H9 (cell line): ENCODE results near the gene DGKH. TPM values are rescaled to one million over a fixed set of nuclear protein-coding genes. Genes with fewer than 3 reads are reported as not detected.

ENCODE experiments used
- DNase-seq: peaks from one replicate; pipeline ENCODE4 v3.0.0-alpha.2; 2017
- H2AFZ ChIP-seq: one replicate; pipeline ENCODE4 v1.6.1; 2013; ENCODE audit warnings: mild to moderate bottlenecking, low read length, control low read depth, moderate library complexity
- H2AK5ac ChIP-seq: 2 replicates; pipeline ENCODE4 v1.6.1; 2013; ENCODE audit warnings: low read length, control low read depth, mixed read lengths; ENCODE audit not compliant: insufficient read length
- H2BK120ac ChIP-seq: one replicate; pipeline ENCODE4 v1.6.1; 2013; ENCODE audit warnings: low read depth, mild to moderate bottlenecking, low read length, control low read depth, inconsistent platforms; ENCODE audit not compliant: poor library complexity, severe bottlenecking
- H2BK12ac ChIP-seq: 2 replicates; pipeline ENCODE4 v1.6.1; 2013; ENCODE audit warnings: low read length, control low read depth, mixed read lengths, low read depth; ENCODE audit not compliant: insufficient read length
- H2BK15ac ChIP-seq: 2 replicates; pipeline ENCODE4 v1.6.1; 2013; ENCODE audit warnings: low read depth, low read length, control low read depth
- H2BK20ac ChIP-seq: one replicate; pipeline ENCODE4 v1.6.1; 2013; ENCODE audit warnings: low read depth, mild to moderate bottlenecking, low read length, control low read depth, inconsistent platforms; ENCODE audit not compliant: poor library complexity, severe bottlenecking
- H2BK5ac ChIP-seq: 2 replicates; pipeline ENCODE4 v1.6.1; 2013; ENCODE audit warnings: low read length, control low read depth, mixed read lengths; ENCODE audit not compliant: insufficient read length
- H3K14ac ChIP-seq: 2 replicates; pipeline ENCODE4 v1.6.1; 2013; ENCODE audit warnings: low read length, control low read depth; ENCODE audit not compliant: insufficient read depth
- H3K18ac ChIP-seq: 2 replicates; pipeline ENCODE4 v1.6.1; 2013; ENCODE audit warnings: low read depth, mild to moderate bottlenecking, mixed read lengths, low read length, control low read depth; ENCODE audit not compliant: insufficient read length
- H3K23ac ChIP-seq: 2 replicates; pipeline ENCODE4 v1.6.1; 2013; ENCODE audit warnings: low read length, control low read depth, mixed read lengths, low read depth; ENCODE audit not compliant: insufficient read length
- H3K23me2 ChIP-seq: 2 replicates; pipeline ENCODE4 v1.6.1; 2013; ENCODE audit warnings: low read depth, mild to moderate bottlenecking, mixed read lengths, low read length, control low read depth; ENCODE audit not compliant: insufficient read length, poor library complexity, severe bottlenecking
- H3K27ac ChIP-seq: 2 replicates; pipeline ENCODE4 v1.5.1; 2013; ENCODE audit warnings: low read length, control low read depth, mixed read lengths, low read depth; ENCODE audit not compliant: insufficient read length
- H3K27me3 ChIP-seq: 2 replicates; pipeline ENCODE4 v1.6.1; 2013; ENCODE audit warnings: low read length, control low read depth, inconsistent platforms; ENCODE audit not compliant: insufficient read depth
- H3K4ac ChIP-seq: 2 replicates; pipeline ENCODE4 v1.6.1; 2013; ENCODE audit warnings: low read depth, mild to moderate bottlenecking, control low read depth, inconsistent platforms, low read length, moderate library complexity
- H3K4me1 ChIP-seq: 2 replicates; pipeline ENCODE4 v1.6.1; 2013; ENCODE audit warnings: low read length, control low read depth, inconsistent platforms; ENCODE audit not compliant: insufficient read depth
- H3K4me2 ChIP-seq: 2 replicates; pipeline ENCODE4 v1.6.1; 2013; ENCODE audit warnings: low read length, control low read depth, mixed read lengths; ENCODE audit not compliant: insufficient read length, insufficient read depth
- H3K56ac ChIP-seq: 2 replicates; pipeline ENCODE4 v1.6.1; 2013; ENCODE audit warnings: low read depth, mild to moderate bottlenecking, mixed read lengths, low read length, control low read depth; ENCODE audit not compliant: insufficient read length
- H3K79me1 ChIP-seq: 2 replicates; pipeline ENCODE4 v1.6.1; 2013; ENCODE audit warnings: low read depth, mild to moderate bottlenecking, moderate library complexity, low read length, control low read depth, inconsistent platforms; ENCODE audit not compliant: insufficient read depth, poor library complexity, severe bottlenecking
- H3K79me2 ChIP-seq: 2 replicates; pipeline ENCODE4 v1.6.1; 2013; ENCODE audit warnings: low read length, control low read depth, inconsistent platforms; ENCODE audit not compliant: insufficient read depth
- H3K9ac ChIP-seq: 2 replicates; pipeline ENCODE4 v1.6.1; 2013; ENCODE audit warnings: low read length, control low read depth, mixed read lengths; ENCODE audit not compliant: insufficient read length; ENCODE audit errors: extremely low read depth
- H3K9me3 ChIP-seq: one replicate; pipeline ENCODE4 v1.6.1; 2013; ENCODE audit warnings: low read depth, low read length, inconsistent platforms; ENCODE audit not compliant: control insufficient read depth
- H3T11ph ChIP-seq: one replicate; pipeline ENCODE4 v1.6.1; 2013; ENCODE audit warnings: mild to moderate bottlenecking, low read length, control low read depth, inconsistent platforms
- H4K20me1 ChIP-seq: one replicate; pipeline ENCODE4 v1.6.1; 2013; ENCODE audit not compliant: control insufficient read depth, insufficient read length, insufficient read depth
- H4K5ac ChIP-seq: 2 replicates; pipeline ENCODE4 v1.6.1; 2013; ENCODE audit warnings: low read depth, mild to moderate bottlenecking, mixed read lengths, low read length, control low read depth; ENCODE audit not compliant: insufficient read length
- H4K8ac ChIP-seq: replicated peaks from 2 replicates; pipeline ENCODE4 v1.6.1; 2013; ENCODE audit warnings: low read length, control low read depth, mixed read lengths, low read depth; ENCODE audit not compliant: insufficient read length
- H4K91ac ChIP-seq: 2 replicates; pipeline ENCODE4 v1.6.1; 2013; ENCODE audit warnings: low read depth, mild to moderate bottlenecking, moderate library complexity, mixed read lengths, low read length, control low read depth; ENCODE audit not compliant: insufficient read length
- H3K27ac Mint-ChIP-seq, 3 experiments: 2 replicates in 2 of 3; 3 replicates in 1 of 3; pipeline ENCODE4 v1.8.0; 2020 to 2021; ENCODE audit warnings: mixed read lengths in 3 of 3, mild to moderate bottlenecking in 1 of 3, moderate library complexity in 1 of 3
- H3K27me3 Mint-ChIP-seq: 2 replicates; pipeline ENCODE4 v1.8.0; 2021; ENCODE audit warnings: low read depth, mild to moderate bottlenecking, moderate library complexity, mixed read lengths
- H3K36me3 Mint-ChIP-seq, 3 experiments: 2 replicates in 2 of 3; 3 replicates in 1 of 3; pipeline ENCODE4 v1.8.0; 2020 to 2021; ENCODE audit warnings: low read depth in 3 of 3, mixed read lengths in 3 of 3; ENCODE audit not compliant: insufficient read depth in 1 of 3
- H3K4me1 Mint-ChIP-seq, 2 experiments: 2 replicates each; pipeline ENCODE4 v1.8.0; 2020; ENCODE audit warnings: mixed read lengths in 2 of 2
- H3K4me3 Mint-ChIP-seq, 2 experiments: 2 replicates in 1 of 2; 3 replicates in 1 of 2; pipeline ENCODE4 v1.8.0; 2020 to 2021; ENCODE audit warnings: mild to moderate bottlenecking in 2 of 2, mixed read lengths in 2 of 2, moderate library complexity in 1 of 2
- H3K9me3 Mint-ChIP-seq, 2 experiments: 2 replicates in 1 of 2; 3 replicates in 1 of 2; pipeline ENCODE4 v1.8.0; 2020; ENCODE audit warnings: mild to moderate bottlenecking in 2 of 2, mixed read lengths in 2 of 2, moderate library complexity in 1 of 2
- CTCF ChIP-seq: fragments of 200-600 bp; sonication (generic); conservative IDR thresholded peaks from 3 replicates; pipeline ENCODE4 v1.8.0; 2021; ENCODE audit warnings: antibody characterized with exemption, mild to moderate bottlenecking
- WGBS: extraction: QIAGEN DNeasy Blood & Tissue Kit; methylation state at CpG from one replicate; pipeline ENCODE4 v1.1.7; 2013; ENCODE audit warnings: missing lambda C conversion rate, low lambda C conversion rate, mixed read lengths; ENCODE audit not compliant: insufficient read length; ENCODE audit errors: extremely low coverage; 5-methylcytosine and 5-hydroxymethylcytosine counted together
- total RNA-seq: library from RNA; stranded (reverse); gene quantifications from 2 replicates; pipeline ENCODE4 v1.2.1, GENCODE V29; 2021

The DGKH gene
- total RNA-seq, 1 experiment from 2014 or later: 8.6 TPM

- DNase-seq: peak; percentile 72
- peaks cover 3 to 16% (median 7%) of the 10 kb centered on the region in 3 experiments; a peak in 6 of 7 replicates for H3K36me3 Mint-ChIP-seq
- Histone ChIP-seq H2BK5ac (no peak overlapping the region), H2BK120ac (no peak overlapping the region), H3K4me2 (no peak overlapping the region), H2AK5ac (no peak overlapping the region), H2AFZ (no peak overlapping the region), H3K56ac (no peak overlapping the region), H3K18ac (no peak overlapping the region), H2BK20ac (no peak overlapping the region), H3K23ac (no peak overlapping the region), H3K79me2 (no peaks in the 10 kb centered on the region), H3K4me1 (peaks cover 6% of the 10 kb centered on the region), H3K27me3 (no peaks in the 10 kb centered on the region), H3K14ac (no peak overlapping the region), H4K5ac (no peak overlapping the region), H2BK12ac (no peak overlapping the region), H2BK15ac (no peak overlapping the region), H3K9me3 (peaks cover 12% of the 10 kb centered on the region), H4K8ac (no peak overlapping the region), H3K27ac (no peak overlapping the region), H3K23me2 (no peaks in the 10 kb centered on the region), H3K79me1 (no peaks in the 10 kb centered on the region), H3K9ac (no peak overlapping the region), H3K4ac (no peak overlapping the region), H3T11ph (no peak overlapping the region), H4K91ac (no peak overlapping the region), H4K20me1 (no peaks in the 10 kb centered on the region)
- H3K4me3 Mint-ChIP-seq: no peak overlapping the region
- peaks cover 9 to 12% of the 10 kb centered on the region in 2 experiments for H3K9me3 Mint-ChIP-seq
- no CpG with 5 or more reads among the region's 5 CpGs for WGBS
- peaks cover 6 to 12% of the 10 kb centered on the region in 2 experiments for H3K4me1 Mint-ChIP-seq
- no peak for TF ChIP-seq CTCF
- H3K27me3 Mint-ChIP-seq: no peaks in the 10 kb centered on the region
- no peak overlapping the region for H3K27ac Mint-ChIP-seq
Measured at GRCh38 chr13:42258747-42259146, 210.3 kb downstream of the DGKH start.
